GM23338 (cell line): ENCODE data around the gene PAM. TPM values are rescaled to one million over a fixed set of nuclear protein-coding genes. Genes with fewer than 3 reads are reported as not detected.

ENCODE experiments used
- ATAC-seq: fragments of 200-7000 bp; cut with Tn5 transposase; 3 replicates; pipeline ENCODE4 v1.9.1; 2020
- DNase-seq: peaks from one replicate; pipeline ENCODE4 v3.0.0-alpha.2; 2015; ENCODE audit warnings: low spot score
- H2AFZ ChIP-seq: fragments of 200-600 bp; sonication (generic); 2 replicates; pipeline ENCODE4 v1.8.0; 2016; ENCODE audit warnings: antibody characterized with exemption, mild to moderate bottlenecking, moderate library complexity
- H3F3A ChIP-seq: fragments of 200-600 bp; sonication (generic); replicated peaks from 2 replicates; pipeline ENCODE4 v1.8.0; 2017; ENCODE audit warnings: antibody characterized with exemption, mixed run types, low read depth
- H3K27ac ChIP-seq: fragments of 200-600 bp; sonication (generic); 2 replicates; pipeline ENCODE4 v1.6.1; 2016; ENCODE audit warnings: low read depth
- H3K27me3 ChIP-seq: fragments of 200-600 bp; sonication (generic); 2 replicates; pipeline ENCODE4 v1.8.0; 2016; ENCODE audit warnings: mild to moderate bottlenecking, mixed run types, moderate library complexity; ENCODE audit not compliant: insufficient read depth
- H3K36me3 ChIP-seq: fragments of 200-600 bp; sonication (generic); 2 replicates; pipeline ENCODE4 v1.8.0; 2016; ENCODE audit warnings: mild to moderate bottlenecking; ENCODE audit not compliant: insufficient read depth
- H3K4me1 ChIP-seq: fragments of 200-600 bp; sonication (generic); 2 replicates; pipeline ENCODE4 v1.8.0; 2016; ENCODE audit warnings: mild to moderate bottlenecking, moderate library complexity; ENCODE audit not compliant: insufficient read depth
- H3K4me2 ChIP-seq: fragments of 200-600 bp; sonication (generic); 2 replicates; pipeline ENCODE4 v1.7.1; 2017; ENCODE audit warnings: mixed run types
- H3K4me3 ChIP-seq: fragments of 200-600 bp; sonication (generic); 2 replicates; pipeline ENCODE4 v1.6.1; 2016; ENCODE audit warnings: mixed run types
- H3K79me2 ChIP-seq: fragments of 200-600 bp; sonication (generic); replicated peaks from 2 replicates; pipeline ENCODE4 v1.8.0; 2017; ENCODE audit warnings: mild to moderate bottlenecking; ENCODE audit not compliant: insufficient read depth
- H3K9me2 ChIP-seq: fragments of 200-600 bp; sonication (generic); 2 replicates; pipeline ENCODE4 v1.8.0; 2017; ENCODE audit not compliant: insufficient read depth
- H4K20me1 ChIP-seq: fragments of 200-600 bp; sonication (generic); replicated peaks from 2 replicates; pipeline ENCODE4 v1.8.0; 2017; ENCODE audit warnings: mild to moderate bottlenecking; ENCODE audit not compliant: insufficient read depth
- H3K27ac Mint-ChIP-seq: 2 replicates; pipeline ENCODE4 v1.8.0; 2020; ENCODE audit warnings: inconsistent platforms, mild to moderate bottlenecking, moderate library complexity, mixed read lengths
- H3K27me3 Mint-ChIP-seq: 3 replicates; pipeline ENCODE4 v1.8.0; 2022; ENCODE audit warnings: low read depth, mild to moderate bottlenecking, moderate library complexity, mixed read lengths, inconsistent platforms; ENCODE audit not compliant: insufficient read depth, poor library complexity
- H3K36me3 Mint-ChIP-seq: 3 replicates; pipeline ENCODE4 v1.8.0; 2021; ENCODE audit warnings: low read depth, mild to moderate bottlenecking, inconsistent platforms, moderate library complexity, mixed read lengths
- H3K4me1 Mint-ChIP-seq: 3 replicates; pipeline ENCODE4 v1.8.0; 2020; ENCODE audit warnings: mild to moderate bottlenecking, inconsistent platforms, mixed read lengths
- H3K4me3 Mint-ChIP-seq: 3 replicates; pipeline ENCODE4 v1.8.0; 2021; ENCODE audit warnings: moderate library complexity, mild to moderate bottlenecking, inconsistent platforms, mixed read lengths
- H3K9me3 Mint-ChIP-seq: 3 replicates; pipeline ENCODE4 v1.8.0; 2020; ENCODE audit warnings: moderate library complexity, mild to moderate bottlenecking, inconsistent platforms, mixed read lengths
- CREB1 ChIP-seq: fragments of 250-450 bp; sonication (Bioruptor Pico); IDR thresholded peaks from 2 replicates; pipeline ENCODE4 v1.5.0; 2020; ENCODE audit warnings: low read depth, mild to moderate bottlenecking, moderate library complexity
- CTCF ChIP-seq, 2 experiments: fragments of 200-600 bp in 1 of 2; sonication (generic) in 1 of 2; conservative IDR thresholded peaks; 2 replicates each; pipeline versions ENCODE4 v1.5.1 to v1.6.1; 2016 to 2017; ENCODE audit warnings: antibody characterized with exemption in 2 of 2, low read depth in 2 of 2, mild to moderate bottlenecking in 2 of 2, moderate library complexity in 1 of 2
- ETS1 ChIP-seq: IDR thresholded peaks from 2 replicates; pipeline ENCODE4 v1.6.1; 2016; ENCODE audit warnings: antibody characterized with exemption
- EZH2 ChIP-seq: fragments of 200-600 bp; sonication (generic); IDR thresholded peaks from one replicate; pipeline ENCODE4 v1.8.0; 2017; ENCODE audit warnings: antibody characterized with exemption, mild to moderate bottlenecking, low read depth; ENCODE audit not compliant: unreplicated experiment
- EZH2phosphoT487 ChIP-seq: fragments of 200-600 bp; sonication (generic); IDR thresholded peaks from one replicate; pipeline ENCODE4 v1.8.1; 2018; ENCODE audit warnings: antibody characterized with exemption; ENCODE audit not compliant: unreplicated experiment
- JUNB ChIP-seq: IDR thresholded peaks from one replicate; pipeline ENCODE4 v1.6.1; 2016; ENCODE audit warnings: antibody characterized with exemption; ENCODE audit not compliant: unreplicated experiment
- NANOG ChIP-seq: IDR thresholded peaks from 2 replicates; pipeline ENCODE4 v1.6.1; 2016; ENCODE audit warnings: antibody characterized with exemption, borderline replicate concordance
- POLR2AphosphoS5 ChIP-seq: IDR thresholded peaks from 2 replicates; pipeline ENCODE4 v1.6.1; 2016; ENCODE audit warnings: antibody characterized with exemption, low read depth
- REST ChIP-seq: IDR thresholded peaks from one replicate; pipeline ENCODE4 v1.6.1; 2018; ENCODE audit warnings: antibody characterized with exemption; ENCODE audit not compliant: unreplicated experiment
- STAT1 ChIP-seq: IDR thresholded peaks from one replicate; pipeline ENCODE4 v1.6.1; 2016; ENCODE audit warnings: antibody characterized with exemption; ENCODE audit not compliant: unreplicated experiment
- ZNF114 ChIP-seq: fragments of 250-450 bp; sonication (Bioruptor Pico); IDR thresholded peaks from 2 replicates; pipeline ENCODE4 v1.5.0; 2020; ENCODE audit warnings: mild to moderate bottlenecking, moderate library complexity
- ZNF331 ChIP-seq: fragments of 250-450 bp; sonication (Bioruptor Pico); IDR thresholded peaks from 2 replicates; pipeline ENCODE4 v1.5.0; 2020; ENCODE audit warnings: low read depth, mild to moderate bottlenecking, moderate library complexity
- ZNF462 ChIP-seq: fragments of 250-450 bp; sonication (Bioruptor Pico); IDR thresholded peaks from 2 replicates; pipeline ENCODE4 v1.5.0; 2020; ENCODE audit warnings: mild to moderate bottlenecking, moderate library complexity
- polyA plus RNA-seq: library from polyadenylated mRNA; unstranded; fragments of >200 nt; fragmentation: Nextera tagmentation; extraction: Ambion mirVana; gene quantifications from 2 replicates; pipeline ENCODE4 v1.2.1, GENCODE V29; 2016
- total RNA-seq: library from RNA; depleted of rRNA; stranded (reverse); fragments of >200 nt; shearing (Covaris generic); gene quantifications from 2 replicates; pipeline ENCODE4 v1.2.3, GENCODE V29; 2014

The PAM gene
- total and polyA plus RNA-seq, 2 experiments from 2014 or later: 33.9 to 79.4 TPM

- TF ChIP-seq EZH2phosphoT487: no peak
Measured at GRCh38 chr5:103035701-103036100, 280.6 kb downstream of the PAM start (continued).

- H3K9me2 ChIP-seq: no peaks in the 10 kb centered on the region
- H3K27me3 ChIP-seq: no peaks in the 10 kb centered on the region
- H3K4me3 ChIP-seq: no peak overlapping the region
- no peak for ATAC-seq
- no peaks in the 10 kb centered on the region for H3K4me1 Mint-ChIP-seq
- H3K27ac Mint-ChIP-seq: no peak overlapping the region
- H3K36me3 Mint-ChIP-seq: peaks cover 21% of the 10 kb centered on the region; the same call in 1 of the 3 replicates
- no peak overlapping the region for H3K4me2 ChIP-seq
- no peak for TF ChIP-seq REST
- no peak for TF ChIP-seq ZNF462 (CRISPR knock-in tag)
- no peak for TF ChIP-seq ZNF114 (CRISPR knock-in tag)
- TF ChIP-seq STAT1: no peak
- no peak for TF ChIP-seq CREB1 (CRISPR knock-in tag)
- no peak for TF ChIP-seq ZNF331
- no peak for TF ChIP-seq POLR2AphosphoS5
- no peak for TF ChIP-seq JUNB
- TF ChIP-seq ETS1: no peak
- no peak for TF ChIP-seq NANOG
- no peak for TF ChIP-seq EZH2phosphoT487
- TF ChIP-seq EZH2: no peak
- TF ChIP-seq CTCF (conservative IDR thresholded peaks at IDR 0.05; ENCODE audit: low read depth in 2 of 2): no peak
- no peaks in the 10 kb centered on the region for H3F3A ChIP-seq
- no peak overlapping the region for H2AFZ ChIP-seq
- H4K20me1 ChIP-seq: no peaks in the 10 kb centered on the region
- no peak overlapping the region for H3K4me3 Mint-ChIP-seq
- no peaks in the 10 kb centered on the region for H3K4me1 ChIP-seq
- H3K36me3 ChIP-seq: no peaks in the 10 kb centered on the region
- H3K27ac ChIP-seq: no peak overlapping the region
- peaks cover 2% of the 10 kb centered on the region for H3K27me3 Mint-ChIP-seq
- no peaks in the 10 kb centered on the region for H3K79me2 ChIP-seq
- DNase-seq: no peak
- peaks cover 18% of the 10 kb centered on the region for H3K9me3 Mint-ChIP-seq
Measured at GRCh38 chr5:103036601-103037000, 281.5 kb downstream of the PAM start.
